ENCODE data around the gene RFX6. TPM values are rescaled to one million over a fixed set of nuclear protein-coding genes. Genes with fewer than 3 reads are reported as not detected.

RFX6 gene
- total RNA-seq, 2 donors from 2014 or later, result 0.22 to 1.2 TPM

- Mint-ChIP-seq H3K27ac (no peak overlapping the region), H3K36me3 (ENCODE audit: low read depth) (no peaks in the 10 kb centered on the region), H3K4me3 (no peak overlapping the region), H3K9me3 (no peaks in the 10 kb centered on the region), H3K4me1 (peaks cover 22% of the 10 kb centered on the region), H3K27me3 (ENCODE audit: insufficient read depth) (no peaks in the 10 kb centered on the region)
- H3K4me3 ChIP-seq (ENCODE audit: low read length), result no peak overlapping the region
- H3K4me1 ChIP-seq (ENCODE audit: control insufficient read depth, insufficient read depth, low read length), result no peaks in the 10 kb centered on the region
- H3K27me3 ChIP-seq (ENCODE audit: control insufficient read depth, insufficient read depth, low read length, poor library complexity, severe bottlenecking), result peaks cover 7% of the 10 kb centered on the region
- 83 to 97% methylated on average over 1 to 2 of the region's 2 CpGs for WGBS, 2 experiments (ENCODE audit: insufficient coverage in 1 of 2, insufficient read length in 1 of 2)
- H3K9ac ChIP-seq (ENCODE audit: extremely low read depth, low read length, poor library complexity, severe bottlenecking), result no peak overlapping the region
- no peak for TF ChIP-seq CTCF (conservative IDR thresholded peaks at IDR 0.05)
- no peak for DNase-seq
- no peak overlapping the region for H3K27ac ChIP-seq (ENCODE audit: low read depth, low read length)
- no peaks in the 10 kb centered on the region for H3K9me3 ChIP-seq (ENCODE audit: control insufficient read depth, low read length)
- H3K36me3 ChIP-seq (ENCODE audit: control insufficient read depth, insufficient read depth, low read length), result no peaks in the 10 kb centered on the region
Observed at GRCh38 chr6:116888732-116889360, 11.8 kb downstream of the RFX6 start.

GRCh38 chr6:116894669-116895068 is 17.6 kb downstream of the RFX6 start:
- 71% methylated on average over 1 of the region's 1 CpG; no CpG with 5 or more reads in 1 of the 2 experiments for WGBS, 2 experiments (ENCODE audit: insufficient coverage in 1 of 2, insufficient read length in 1 of 2)
- no peak for TF ChIP-seq CTCF (conservative IDR thresholded peaks at IDR 0.05)
- no peak for DNase-seq
- Mint-ChIP-seq H3K4me1 (peaks cover 20% of the 10 kb centered on the region), H3K9me3 (no peaks in the 10 kb centered on the region), H3K27me3 (ENCODE audit: insufficient read depth) (no peaks in the 10 kb centered on the region), H3K4me3 (no peak overlapping the region), H3K27ac (no peak overlapping the region), H3K36me3 (ENCODE audit: low read depth) (no peaks in the 10 kb centered on the region)
- no peak overlapping the region for H3K27ac ChIP-seq (ENCODE audit: low read depth, low read length)
- H3K9ac ChIP-seq (ENCODE audit: extremely low read depth, low read length, poor library complexity, severe bottlenecking), result no peak overlapping the region
- H3K4me1 ChIP-seq (ENCODE audit: control insufficient read depth, insufficient read depth, low read length), result no peaks in the 10 kb centered on the region
- H3K36me3 ChIP-seq (ENCODE audit: control insufficient read depth, insufficient read depth, low read length), result no peaks in the 10 kb centered on the region
- no peaks in the 10 kb centered on the region for H3K9me3 ChIP-seq (ENCODE audit: control insufficient read depth, low read length)
- H3K27me3 ChIP-seq (ENCODE audit: control insufficient read depth, insufficient read depth, low read length, poor library complexity, severe bottlenecking), result no peaks in the 10 kb centered on the region
- no peak overlapping the region for H3K4me3 ChIP-seq (ENCODE audit: low read length)

GRCh38 chr6:116895935-116896334 is 18.9 kb downstream of the RFX6 start:
- Mint-ChIP-seq H3K36me3 (ENCODE audit: low read depth) (no peaks in the 10 kb centered on the region), H3K27ac (no peak overlapping the region), H3K27me3 (ENCODE audit: insufficient read depth) (no peaks in the 10 kb centered on the region), H3K4me1 (peaks cover 20% of the 10 kb centered on the region), H3K9me3 (no peaks in the 10 kb centered on the region), H3K4me3 (no peak overlapping the region)
- TF ChIP-seq CTCF (conservative IDR thresholded peaks at IDR 0.05), result no peak
- 92 to 100% methylated on average over 1 to 2 of the region's 2 CpGs for WGBS, 2 experiments (ENCODE audit: insufficient coverage in 1 of 2, insufficient read length in 1 of 2)
- Histone ChIP-seq H3K4me3 (ENCODE audit: low read length) (peak overlapping the region; percentile 27), H3K9ac (ENCODE audit: extremely low read depth, low read length, poor library complexity, severe bottlenecking) (no peak overlapping the region), H3K36me3 (ENCODE audit: control insufficient read depth, insufficient read depth, low read length) (no peaks in the 10 kb centered on the region), H3K27me3 (ENCODE audit: control insufficient read depth, insufficient read depth, low read length, poor library complexity, severe bottlenecking) (no peaks in the 10 kb centered on the region), H3K27ac (ENCODE audit: low read depth, low read length) (no peak overlapping the region), H3K4me1 (ENCODE audit: control insufficient read depth, insufficient read depth, low read length) (no peaks in the 10 kb centered on the region), H3K9me3 (ENCODE audit: control insufficient read depth, low read length) (no peaks in the 10 kb centered on the region)
- no peak for DNase-seq
